Breast epithelium (tissue), 4 donors: ENCODE measurements around the gene ZNF700. TPM values are rescaled to one million over a fixed set of nuclear protein-coding genes. Genes with fewer than 3 reads are reported as not detected.
A peak's percentile ranks its signal among the peaks of the same experiment; 100 is the strongest.
"Not testable (repeated sequence)": the region's sequence is repeated elsewhere in the genome, so short reads cannot be mapped to it uniquely, and the experiment has no call there.

ENCODE experiments used
- DNase-seq, 2 donors: peaks; one replicate each; pipeline ENCODE4 v3.0.0-alpha.2; 2019; ENCODE audit warnings: low spot score in 2 of 2
- H3K27ac ChIP-seq, 2 donors: fragments of 200-600 bp; sonication (generic) in 1 of 2; one replicate each; pipeline ENCODE4 v1.5.1; 2016 to 2019; ENCODE audit warnings: mild to moderate bottlenecking in 1 of 2
- H3K27me3 ChIP-seq, 2 donors: fragments of 200-600 bp; sonication (generic) in 1 of 2; one replicate each; pipeline versions ENCODE4 v1.5.1 to v1.6.0; 2017 to 2019; ENCODE audit warnings: control low read depth in 1 of 2, mild to moderate bottlenecking in 1 of 2
- H3K36me3 ChIP-seq: fragments of 200-600 bp; one replicate; pipeline ENCODE4 v1.5.1; 2019
- H3K4me1 ChIP-seq, 2 donors: fragments of 200-600 bp; sonication (generic); one replicate each; pipeline ENCODE4 v1.5.1; 2016 to 2019; ENCODE audit warnings: control low read depth in 1 of 2
- H3K4me3 ChIP-seq, 3 donors: fragments of 200-600 bp; sonication (generic); 1 replicate in 2 of 3; 2 replicates in 1 of 3; pipeline ENCODE4 v1.5.1; 2016 to 2019; ENCODE audit warnings: mild to moderate bottlenecking in 3 of 3, moderate library complexity in 2 of 3
- H3K9me3 ChIP-seq, 2 donors: fragments of 200-600 bp; sonication (generic) in 1 of 2; one replicate each; pipeline ENCODE4 v1.5.1; 2016 to 2019; ENCODE audit warnings: control low read depth in 1 of 2
- POLR2A ChIP-seq: fragments of 450-650 bp; IDR thresholded peaks from one replicate; pipeline ENCODE4 v1.6.1; 2016; ENCODE audit warnings: antibody characterized with exemption, mild to moderate bottlenecking, moderate library complexity
- POLR2AphosphoS5 ChIP-seq, 3 donors: sonication (generic); formaldehyde crosslinking; IDR thresholded peaks; one replicate each; pipeline ENCODE4 v1.6.1; 2017; ENCODE audit warnings: antibody characterized with exemption in 3 of 3
- intact Hi-C: fragments of 100-400 bp; cut with DNase I; formaldehyde crosslinking; loops from one replicate; pipeline ENCODE4 v1.15.1; 2023; ENCODE audit warnings: low total_unique reads
- total RNA-seq, 3 donors: library from RNA; depleted of rRNA; stranded (reverse); fragments of >200 nt; gene quantifications; one replicate each; pipeline ENCODE4 v1.1.0, GENCODE V29; 2016
- TF ChIP-seq, protein P1 (sequence below), 3 donors: fragments of 450-650 bp; IDR thresholded peaks; one replicate each; pipeline ENCODE4 v1.5.1; 2016 to 2017; ENCODE audit warnings: antibody characterized with exemption in 3 of 3, mild to moderate bottlenecking in 3 of 3, moderate library complexity in 3 of 3

ZNF700 gene
- total RNA-seq, 3 donors from 2014 or later: 13.8 to 32.9 (median 22.3) TPM

DNA sequence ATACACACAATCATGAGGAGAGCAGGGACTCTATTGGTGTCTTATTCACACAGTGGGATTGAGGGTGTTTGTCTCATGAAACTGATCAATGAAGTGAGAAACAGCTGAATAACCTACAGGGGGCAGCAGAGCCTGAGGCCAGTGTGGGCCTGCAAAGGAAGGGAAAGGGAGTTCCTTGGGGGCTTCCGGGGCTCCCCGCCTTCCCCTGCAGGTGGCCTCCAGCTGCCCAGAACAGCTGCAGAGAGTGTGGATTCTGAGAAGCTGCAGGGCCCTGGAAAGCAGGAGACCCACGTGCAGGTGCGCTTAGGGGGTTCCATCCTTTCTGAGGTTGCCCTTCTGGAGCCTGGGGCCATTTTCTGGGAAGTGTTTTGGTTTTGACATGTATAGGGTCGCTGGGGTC is 60.1 kb downstream of the ZNF700 start:
- intact Hi-C loops: loop anchor here (10.0 kb wide), 1 partner anchor 50 kb away; no protein-coding TSS in a partner anchor
- no peak for DNase-seq
- H3K9me3 ChIP-seq: peaks cover 21 to 39% of the 10 kb centered on the region in 2 donors

DNA sequence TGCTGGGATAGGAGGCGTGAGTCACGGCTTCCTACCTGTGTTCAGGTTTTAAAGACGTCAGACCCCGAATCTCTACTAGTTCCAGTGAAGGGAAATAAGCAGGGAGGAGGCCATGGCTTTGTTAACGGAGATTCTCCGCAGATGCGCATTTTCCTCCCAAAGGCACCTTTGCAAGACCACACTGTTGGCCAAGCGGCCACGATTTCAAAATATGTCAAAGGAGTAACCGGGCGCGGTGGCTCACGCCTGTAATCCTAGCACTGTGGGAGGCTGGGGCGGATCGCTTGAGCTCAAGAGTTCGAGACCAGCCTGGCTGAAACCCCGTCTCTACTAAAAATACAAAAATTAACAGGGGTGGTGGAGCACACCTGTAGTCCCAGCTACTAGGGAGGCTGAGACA is 61.8 kb downstream of the ZNF700 start:
- Histone ChIP-seq H3K4me3 (no peak overlapping the region), H3K27me3 (no peaks in the 10 kb centered on the region), H3K36me3 (no peaks in the 10 kb centered on the region), H3K4me1 (no peaks in the 10 kb centered on the region), H3K27ac (no peak overlapping the region), H3K9me3 (peaks cover 4 to 22% of the 10 kb centered on the region in 2 donors)
- DNase-seq: no peak
- TF ChIP-seq POLR2A (no peak), POLR2AphosphoS5 (IDR thresholded peaks at IDR 0.05) (no peak)
- TF ChIP-seq, protein P1, sequence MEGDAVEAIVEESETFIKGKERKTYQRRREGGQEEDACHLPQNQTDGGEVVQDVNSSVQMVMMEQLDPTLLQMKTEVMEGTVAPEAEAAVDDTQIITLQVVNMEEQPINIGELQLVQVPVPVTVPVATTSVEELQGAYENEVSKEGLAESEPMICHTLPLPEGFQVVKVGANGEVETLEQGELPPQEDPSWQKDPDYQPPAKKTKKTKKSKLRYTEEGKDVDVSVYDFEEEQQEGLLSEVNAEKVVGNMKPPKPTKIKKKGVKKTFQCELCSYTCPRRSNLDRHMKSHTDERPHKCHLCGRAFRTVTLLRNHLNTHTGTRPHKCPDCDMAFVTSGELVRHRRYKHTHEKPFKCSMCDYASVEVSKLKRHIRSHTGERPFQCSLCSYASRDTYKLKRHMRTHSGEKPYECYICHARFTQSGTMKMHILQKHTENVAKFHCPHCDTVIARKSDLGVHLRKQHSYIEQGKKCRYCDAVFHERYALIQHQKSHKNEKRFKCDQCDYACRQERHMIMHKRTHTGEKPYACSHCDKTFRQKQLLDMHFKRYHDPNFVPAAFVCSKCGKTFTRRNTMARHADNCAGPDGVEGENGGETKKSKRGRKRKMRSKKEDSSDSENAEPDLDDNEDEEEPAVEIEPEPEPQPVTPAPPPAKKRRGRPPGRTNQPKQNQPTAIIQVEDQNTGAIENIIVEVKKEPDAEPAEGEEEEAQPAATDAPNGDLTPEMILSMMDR (IDR thresholded peaks at IDR 0.05): no peak
- intact Hi-C loops: loop anchor here (10.0 kb wide), 1 partner anchor 52 kb away; no protein-coding TSS in a partner anchor

More for the DNA sequence above, 60.1 kb downstream of the ZNF700 start:
- Histone ChIP-seq H3K4me1 (no peaks in the 10 kb centered on the region), H3K27me3 (no peaks in the 10 kb centered on the region), H3K27ac (no peak overlapping the region), H3K36me3 (no peaks in the 10 kb centered on the region), H3K4me3 (no peak overlapping the region)
- TF ChIP-seq, protein P1 (IDR thresholded peaks at IDR 0.05): no peak
- TF ChIP-seq POLR2A (no peak), POLR2AphosphoS5 (IDR thresholded peaks at IDR 0.05) (no peak)

DNA sequence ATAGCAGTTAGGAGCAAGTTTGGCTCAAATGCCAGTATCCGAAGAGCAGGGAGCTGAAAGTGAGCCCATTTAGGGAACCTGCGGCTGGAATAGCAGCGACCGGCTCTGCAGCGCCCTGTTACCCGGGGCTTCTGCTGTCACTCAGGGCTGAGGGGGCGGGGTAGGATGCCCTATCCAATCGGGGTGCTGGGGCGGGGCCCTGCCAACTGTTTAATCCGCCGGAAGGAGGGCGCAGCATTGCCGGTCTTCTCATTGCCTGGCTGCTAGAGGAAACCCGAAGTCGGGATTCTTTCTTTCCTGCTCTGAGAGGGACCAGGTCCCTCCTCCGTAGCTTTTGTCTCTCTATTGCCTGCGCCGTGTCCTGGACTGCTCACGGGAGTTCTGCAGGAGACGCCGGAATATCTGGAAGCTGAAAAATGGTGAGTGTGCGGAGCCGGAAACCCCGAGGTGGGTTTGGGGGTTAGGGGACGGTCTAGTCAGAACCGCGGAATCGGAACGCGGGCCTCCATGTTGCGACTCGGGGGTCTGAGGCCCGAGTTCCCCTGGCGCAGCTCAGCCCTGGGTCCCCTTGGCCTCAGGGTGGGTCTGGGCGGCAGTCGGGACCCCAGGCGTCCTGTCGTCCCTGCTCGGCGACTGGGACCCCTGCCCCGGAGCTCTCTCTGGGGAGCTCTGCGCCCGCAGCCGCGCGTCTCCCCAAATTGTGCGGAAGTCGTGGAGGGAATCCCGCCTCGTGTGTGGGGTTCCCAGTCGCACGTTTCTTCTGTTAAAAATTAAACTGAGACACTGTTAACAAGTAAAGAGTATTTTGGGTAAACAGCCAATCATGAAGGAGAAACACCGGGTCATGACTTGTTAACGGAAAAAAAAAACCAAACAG is 62.7 kb downstream of the ZNF700 start:
- Histone ChIP-seq H3K4me1 (no peaks in the 10 kb centered on the region), H3K27ac (peak overlapping the region; percentile 81 to 84), H3K9me3 (peaks cover 0 to 13% of the 10 kb centered on the region in 2 donors), H3K4me3 (peak overlapping the region; percentile 81 to 86 (median 86)), H3K36me3 (no peaks in the 10 kb centered on the region), H3K27me3 (no peaks in the 10 kb centered on the region)
- peak; percentile 94 to 97 for DNase-seq
- intact Hi-C loops: loop anchor here (10.0 kb wide), 1 partner anchor 53 kb away; no protein-coding TSS in a partner anchor
- peak in 2 of 3 donors; percentile 68 to 70 for TF ChIP-seq POLR2AphosphoS5 (IDR thresholded peaks at IDR 0.05)
- TF ChIP-seq, protein P1 (IDR thresholded peaks at IDR 0.05): no peak

DNA sequence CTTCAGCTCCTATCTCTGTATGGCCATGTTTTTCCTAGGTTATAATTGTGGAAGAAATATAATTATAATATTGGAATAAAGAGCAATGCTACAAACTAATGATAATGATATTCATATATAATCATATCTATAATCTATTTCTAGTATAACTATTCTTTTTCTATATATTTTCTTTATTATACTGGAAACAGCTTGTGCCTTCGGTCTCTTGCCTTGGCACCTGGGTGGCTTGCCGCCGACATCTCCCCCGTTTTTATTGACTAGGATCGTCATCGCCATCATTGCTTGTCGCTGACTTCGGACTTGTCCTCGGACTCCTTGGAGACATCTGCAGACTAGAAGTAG is 64.2 kb downstream of the ZNF700 start:
- Histone ChIP-seq H3K4me3 (peak overlapping the region in 2 of 3 donors; percentile 86), H3K9me3 (no peaks in the 10 kb centered on the region), H3K4me1 (no peaks in the 10 kb centered on the region), H3K27ac (peak overlapping the region in 1 of 2 donors; percentile 43), H3K36me3 (no peaks in the 10 kb centered on the region), H3K27me3 (no peaks in the 10 kb centered on the region)
- intact Hi-C loops: loop anchor here (10.0 kb wide), 1 partner anchor 54 kb away; no protein-coding TSS in a partner anchor
- TF ChIP-seq, protein P1 (IDR thresholded peaks at IDR 0.05): no peak
- TF ChIP-seq POLR2A (no peak), POLR2AphosphoS5 (IDR thresholded peaks at IDR 0.05) (no peak)
- DNase-seq: no peak

DNA sequence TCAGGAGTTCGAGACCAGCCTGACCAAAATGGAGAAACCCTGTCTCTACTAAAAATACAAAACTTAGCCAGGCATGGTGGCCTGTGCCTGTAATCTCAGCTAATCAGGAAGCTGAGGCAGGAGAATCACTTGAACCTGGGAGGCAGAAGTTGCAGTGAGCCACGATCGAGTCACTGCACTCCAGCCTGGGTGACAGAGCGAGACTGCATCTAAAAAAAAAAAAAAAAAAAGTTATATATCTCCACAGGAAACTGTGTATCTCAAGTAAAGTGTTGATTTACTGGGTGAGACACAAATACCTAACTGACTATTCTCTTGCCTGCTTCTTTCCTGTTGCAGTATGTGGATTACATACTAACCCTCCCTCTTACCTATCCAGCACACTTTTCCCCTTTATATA is 67.0 kb downstream of the ZNF700 start:
- H3K4me1 ChIP-seq, H3K9me3 ChIP-seq, H3K27me3 ChIP-seq, DNase-seq, intact Hi-C loops, H3K27ac ChIP-seq, H3K36me3 ChIP-seq, H3K4me3 ChIP-seq: not testable (repeated sequence)
